ENCODE measurements around the gene CHRNA4.

CHRNA4 gene

DNA sequence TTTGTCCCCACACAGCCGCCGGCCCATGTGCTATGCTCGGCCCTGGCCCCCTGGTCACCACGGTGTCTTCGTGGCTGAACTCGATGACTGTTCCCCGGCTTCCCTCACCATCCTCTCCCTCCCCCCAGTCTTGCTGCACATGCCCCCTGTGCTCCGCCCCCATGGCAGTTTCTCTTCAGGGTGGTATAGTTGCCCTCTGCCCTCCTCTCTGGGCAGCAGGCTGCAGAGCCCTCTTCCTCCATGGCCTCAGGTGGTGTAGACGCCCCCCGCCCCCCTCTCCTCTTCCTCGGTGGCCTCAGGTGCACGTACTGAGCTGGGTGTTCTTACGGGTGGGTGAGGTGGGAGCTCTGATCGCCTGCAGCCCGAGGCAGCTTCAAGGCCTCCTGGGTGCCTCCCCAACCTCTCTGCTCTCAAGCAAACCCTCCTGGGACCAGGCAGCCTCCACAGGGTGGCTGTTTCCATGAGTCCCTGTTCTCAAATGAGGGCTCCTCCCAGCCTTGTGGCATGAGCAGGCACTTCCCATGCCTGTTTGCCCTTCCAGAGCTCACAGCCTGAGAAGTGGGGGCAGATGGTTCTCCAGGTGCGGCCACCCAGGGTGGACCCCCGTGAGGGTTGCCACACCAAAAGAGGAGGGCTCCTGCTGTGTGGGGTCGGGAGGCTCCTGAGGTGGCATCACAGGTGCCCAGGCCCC is 43.4 kb downstream of the CHRNA4 start:
- H3K27me3 ChIP-seq (ENCODE audit: insufficient read depth, low read length, poor library complexity): no peaks in the 10 kb centered on the region
- H3K4me2 ChIP-seq (ENCODE audit: insufficient read depth, low read length): no peak overlapping the region
- no peak for DNase-seq

DNA sequence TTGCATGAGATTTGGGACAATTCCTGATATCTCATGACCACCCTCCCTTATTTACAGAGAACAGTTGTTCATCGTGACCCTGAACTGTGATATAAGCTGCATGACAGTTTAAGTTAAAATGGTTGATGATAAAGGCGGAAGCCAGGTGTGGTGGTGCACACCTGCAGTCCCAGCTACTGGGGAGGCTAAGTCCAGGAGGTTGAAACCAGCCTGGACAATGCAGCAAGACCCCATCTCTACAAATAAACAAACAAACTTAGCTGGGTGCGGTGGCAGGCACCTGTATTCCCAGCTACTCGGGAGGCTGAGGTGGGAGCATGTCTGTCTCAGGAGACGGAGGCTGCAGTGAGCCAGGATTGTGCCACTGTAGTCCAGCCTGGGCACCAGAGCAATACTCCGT is 44.1 kb downstream of the CHRNA4 start:
- Histone ChIP-seq H3K27ac (ENCODE audit: low read length) (no peak overlapping the region), H3K4me2 (ENCODE audit: insufficient read depth, low read length) (no peak overlapping the region), H3K79me2 (ENCODE audit: insufficient read depth, low read length) (no peaks in the 10 kb centered on the region), H3K4me3 (ENCODE audit: low read depth in 1 of 2, low read length in 2 of 2) (no peak overlapping the region), H2AFZ (ENCODE audit: low read depth, low read length) (no peak overlapping the region), H3K4me1 (ENCODE audit: insufficient read depth, low read length) (no peaks in the 10 kb centered on the region), H3K27me3 (ENCODE audit: insufficient read depth, low read length, poor library complexity) (no peaks in the 10 kb centered on the region), H3K9me3 (ENCODE audit: insufficient read depth, low read length, severe bottlenecking) (no peaks in the 10 kb centered on the region), H3K9ac (ENCODE audit: low read depth, low read length) (no peak overlapping the region), H3K36me3 (ENCODE audit: insufficient read depth, low read length) (no peaks in the 10 kb centered on the region), H4K20me1 (ENCODE audit: insufficient read depth, low read length) (peaks cover 15% of the 10 kb centered on the region; the same call in 1 of the 2 replicates)
- ATAC-seq (ENCODE audit: insufficient read depth, low read depth) (no peak), DNase-seq (no peak)
- TF ChIP-seq, protein P1, sequence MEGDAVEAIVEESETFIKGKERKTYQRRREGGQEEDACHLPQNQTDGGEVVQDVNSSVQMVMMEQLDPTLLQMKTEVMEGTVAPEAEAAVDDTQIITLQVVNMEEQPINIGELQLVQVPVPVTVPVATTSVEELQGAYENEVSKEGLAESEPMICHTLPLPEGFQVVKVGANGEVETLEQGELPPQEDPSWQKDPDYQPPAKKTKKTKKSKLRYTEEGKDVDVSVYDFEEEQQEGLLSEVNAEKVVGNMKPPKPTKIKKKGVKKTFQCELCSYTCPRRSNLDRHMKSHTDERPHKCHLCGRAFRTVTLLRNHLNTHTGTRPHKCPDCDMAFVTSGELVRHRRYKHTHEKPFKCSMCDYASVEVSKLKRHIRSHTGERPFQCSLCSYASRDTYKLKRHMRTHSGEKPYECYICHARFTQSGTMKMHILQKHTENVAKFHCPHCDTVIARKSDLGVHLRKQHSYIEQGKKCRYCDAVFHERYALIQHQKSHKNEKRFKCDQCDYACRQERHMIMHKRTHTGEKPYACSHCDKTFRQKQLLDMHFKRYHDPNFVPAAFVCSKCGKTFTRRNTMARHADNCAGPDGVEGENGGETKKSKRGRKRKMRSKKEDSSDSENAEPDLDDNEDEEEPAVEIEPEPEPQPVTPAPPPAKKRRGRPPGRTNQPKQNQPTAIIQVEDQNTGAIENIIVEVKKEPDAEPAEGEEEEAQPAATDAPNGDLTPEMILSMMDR (IDR thresholded peaks at IDR 0.05; ENCODE audit: borderline replicate concordance, extremely low read depth, low read length, poor library complexity, severe bottlenecking): no peak
- no peak for TF ChIP-seq EZH2 (IDR thresholded peaks at IDR 0.05; ENCODE audit: borderline replicate concordance, low read depth, low read length, severe bottlenecking)

More for the DNA sequence above, 43.4 kb downstream of the CHRNA4 start:
- Histone ChIP-seq H2AFZ (ENCODE audit: low read depth, low read length) (no peak overlapping the region), H3K36me3 (ENCODE audit: insufficient read depth, low read length) (no peaks in the 10 kb centered on the region), H4K20me1 (ENCODE audit: insufficient read depth, low read length) (peaks cover 15% of the 10 kb centered on the region; the same call in 1 of the 2 replicates), H3K4me3 (ENCODE audit: low read depth in 1 of 2, low read length in 2 of 2) (no peak overlapping the region), H3K9ac (ENCODE audit: low read depth, low read length) (no peak overlapping the region), H3K79me2 (ENCODE audit: insufficient read depth, low read length) (no peaks in the 10 kb centered on the region), H3K9me3 (ENCODE audit: insufficient read depth, low read length, severe bottlenecking) (no peaks in the 10 kb centered on the region), H3K27ac (ENCODE audit: low read length) (no peak overlapping the region), H3K4me1 (ENCODE audit: insufficient read depth, low read length) (no peaks in the 10 kb centered on the region)
- TF ChIP-seq EZH2 (IDR thresholded peaks at IDR 0.05; ENCODE audit: borderline replicate concordance, low read depth, low read length, severe bottlenecking): no peak
- TF ChIP-seq, protein P1 (IDR thresholded peaks at IDR 0.05; ENCODE audit: borderline replicate concordance, extremely low read depth, low read length, poor library complexity, severe bottlenecking): no peak
- ATAC-seq (ENCODE audit: insufficient read depth, low read depth): no peak

DNA sequence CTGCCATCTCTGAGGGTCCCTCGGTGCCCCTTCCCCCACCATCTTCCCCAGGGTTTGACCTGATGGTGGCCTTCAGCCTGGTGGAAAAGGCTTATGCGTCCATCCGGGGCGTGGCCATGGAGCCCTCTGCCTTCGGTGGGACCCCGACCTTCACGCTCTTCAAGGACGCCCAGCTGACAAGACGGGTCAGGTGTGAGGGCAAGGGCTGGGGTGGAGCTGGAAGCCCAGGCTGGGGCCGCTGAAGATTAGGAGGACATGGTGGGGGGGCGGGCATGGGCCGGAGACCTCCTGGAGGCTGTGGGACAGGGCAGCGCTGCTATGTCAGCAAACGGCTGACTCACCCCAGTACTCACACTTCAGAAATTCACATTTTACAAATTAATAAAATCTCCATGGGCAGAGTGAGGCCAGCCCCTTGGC is 44.6 kb downstream of the CHRNA4 start:
- no peak for TF ChIP-seq EZH2 (IDR thresholded peaks at IDR 0.05; ENCODE audit: borderline replicate concordance, low read depth, low read length, severe bottlenecking)
- TF ChIP-seq, protein P1 (IDR thresholded peaks at IDR 0.05; ENCODE audit: borderline replicate concordance, extremely low read depth, low read length, poor library complexity, severe bottlenecking): no peak
- Histone ChIP-seq H3K4me2 (ENCODE audit: insufficient read depth, low read length) (no peak overlapping the region), H3K79me2 (ENCODE audit: insufficient read depth, low read length) (no peaks in the 10 kb centered on the region), H3K36me3 (ENCODE audit: insufficient read depth, low read length) (no peaks in the 10 kb centered on the region), H3K27ac (ENCODE audit: low read length) (no peak overlapping the region), H2AFZ (ENCODE audit: low read depth, low read length) (no peak overlapping the region), H3K4me1 (ENCODE audit: insufficient read depth, low read length) (no peaks in the 10 kb centered on the region), H4K20me1 (ENCODE audit: insufficient read depth, low read length) (peaks cover 15% of the 10 kb centered on the region; the same call in 1 of the 2 replicates), H3K9me3 (ENCODE audit: insufficient read depth, low read length, severe bottlenecking) (no peaks in the 10 kb centered on the region), H3K27me3 (ENCODE audit: insufficient read depth, low read length, poor library complexity) (no peaks in the 10 kb centered on the region), H3K4me3 (ENCODE audit: low read depth in 1 of 2, low read length in 2 of 2) (no peak overlapping the region), H3K9ac (ENCODE audit: low read depth, low read length) (no peak overlapping the region)
- ATAC-seq (ENCODE audit: insufficient read depth, low read depth) (no peak), DNase-seq (no peak)
